AG04450 (cell line): ENCODE measurements around the gene EHF. TPM values are rescaled to one million over a fixed set of nuclear protein-coding genes. Genes with fewer than 3 reads are reported as not detected.

ENCODE experiments used
- CTCF ChIA-PET: fragments of 300-600, 350-600 bp; formaldehyde crosslinking; extraction: SDS; loops from one replicate; lab custom pipeline; 2022; ENCODE audit warnings: antibody characterized with exemption, inconsistent platforms; lab: Charles Lee
- POLR2A ChIA-PET: fragments of 350-600 bp; formaldehyde crosslinking; extraction: SDS; loops from one replicate; lab custom pipeline; 2021; ENCODE audit warnings: antibody characterized with exemption, inconsistent platforms; lab: Yijun Ruan, JAX
- DNase-seq: peaks from one replicate; pipeline ENCODE4 v3.0.0-alpha.2; 2011; ENCODE audit warnings: low read depth, low spot score
- H3K27ac ChIP-seq: one replicate; pipeline ENCODE4 v1.5.1; 2012; ENCODE audit warnings: low read depth, low read length, control low read depth
- H3K27me3 ChIP-seq: one replicate; pipeline ENCODE4 v1.6.0; 2012; ENCODE audit warnings: low read length; ENCODE audit not compliant: control insufficient read depth, insufficient read depth
- H3K4me3 ChIP-seq: 2 replicates; pipeline ENCODE4 v1.5.1; 2011; ENCODE audit warnings: mild to moderate bottlenecking, low read depth, low read length, control low read depth
- H3K9me3 ChIP-seq: 2 replicates; pipeline ENCODE4 v1.5.1; 2012; ENCODE audit warnings: low read length; ENCODE audit not compliant: control insufficient read depth, insufficient read depth
- polyA plus RNA-seq: library from polyadenylated mRNA; depleted of rRNA; stranded (reverse); fragments of >200 nt; gene quantifications from 2 replicates; pipeline ENCODE4 v1.2.3, GENCODE V29; 2011
- TF ChIP-seq, protein P1 (sequence below): IDR thresholded peaks from 2 replicates; pipeline ENCODE4 v1.5.1; 2011; ENCODE audit warnings: low read depth, low read length, control low read depth, inconsistent platforms

EHF gene
- polyA plus RNA-seq, 1 experiment: 0.05 TPM

DNA sequence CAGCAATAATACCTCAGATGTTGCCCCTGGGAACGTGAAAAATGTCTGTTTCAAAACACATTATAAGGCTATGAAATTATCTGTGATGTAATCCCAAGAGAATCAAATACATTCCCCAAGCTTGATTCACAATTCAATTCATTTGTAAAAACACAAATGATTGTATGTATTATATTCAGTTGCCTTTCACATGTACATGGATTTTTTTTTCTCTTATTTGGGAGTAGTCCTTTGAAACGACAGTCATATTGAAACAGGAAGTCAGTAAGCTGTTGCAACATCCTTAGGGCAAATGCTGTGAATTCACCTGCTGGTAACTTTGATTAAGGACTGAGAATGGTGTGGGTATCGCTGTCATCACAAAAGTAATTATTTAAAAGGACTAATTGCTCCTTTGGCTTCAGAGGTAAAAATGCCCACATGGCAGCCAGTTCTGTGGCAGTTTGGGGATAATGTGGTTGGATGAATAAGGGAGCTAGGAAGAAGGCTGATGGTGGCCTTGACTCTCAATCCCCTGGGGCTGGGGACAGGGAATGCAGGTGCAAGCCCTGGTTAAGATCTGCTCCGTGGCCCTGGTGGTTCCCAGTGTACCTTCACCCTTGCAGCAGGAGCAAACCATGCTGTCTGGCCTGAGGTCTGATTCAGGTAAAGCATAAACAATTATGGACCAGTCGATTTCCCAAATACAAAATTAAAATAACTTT, 13.2 kb downstream of the EHF start:
- no peaks in the 10 kb centered on the region for H3K27me3 ChIP-seq
- POLR2A ChIA-PET: no interaction called here
- H3K9me3 ChIP-seq: no peaks in the 10 kb centered on the region
- CTCF ChIA-PET: no interaction called here
- no peak for DNase-seq
- H3K4me3 ChIP-seq: no peak overlapping the region
- no peak overlapping the region for H3K27ac ChIP-seq
- TF ChIP-seq, protein P1, sequence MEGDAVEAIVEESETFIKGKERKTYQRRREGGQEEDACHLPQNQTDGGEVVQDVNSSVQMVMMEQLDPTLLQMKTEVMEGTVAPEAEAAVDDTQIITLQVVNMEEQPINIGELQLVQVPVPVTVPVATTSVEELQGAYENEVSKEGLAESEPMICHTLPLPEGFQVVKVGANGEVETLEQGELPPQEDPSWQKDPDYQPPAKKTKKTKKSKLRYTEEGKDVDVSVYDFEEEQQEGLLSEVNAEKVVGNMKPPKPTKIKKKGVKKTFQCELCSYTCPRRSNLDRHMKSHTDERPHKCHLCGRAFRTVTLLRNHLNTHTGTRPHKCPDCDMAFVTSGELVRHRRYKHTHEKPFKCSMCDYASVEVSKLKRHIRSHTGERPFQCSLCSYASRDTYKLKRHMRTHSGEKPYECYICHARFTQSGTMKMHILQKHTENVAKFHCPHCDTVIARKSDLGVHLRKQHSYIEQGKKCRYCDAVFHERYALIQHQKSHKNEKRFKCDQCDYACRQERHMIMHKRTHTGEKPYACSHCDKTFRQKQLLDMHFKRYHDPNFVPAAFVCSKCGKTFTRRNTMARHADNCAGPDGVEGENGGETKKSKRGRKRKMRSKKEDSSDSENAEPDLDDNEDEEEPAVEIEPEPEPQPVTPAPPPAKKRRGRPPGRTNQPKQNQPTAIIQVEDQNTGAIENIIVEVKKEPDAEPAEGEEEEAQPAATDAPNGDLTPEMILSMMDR: no peak

DNA sequence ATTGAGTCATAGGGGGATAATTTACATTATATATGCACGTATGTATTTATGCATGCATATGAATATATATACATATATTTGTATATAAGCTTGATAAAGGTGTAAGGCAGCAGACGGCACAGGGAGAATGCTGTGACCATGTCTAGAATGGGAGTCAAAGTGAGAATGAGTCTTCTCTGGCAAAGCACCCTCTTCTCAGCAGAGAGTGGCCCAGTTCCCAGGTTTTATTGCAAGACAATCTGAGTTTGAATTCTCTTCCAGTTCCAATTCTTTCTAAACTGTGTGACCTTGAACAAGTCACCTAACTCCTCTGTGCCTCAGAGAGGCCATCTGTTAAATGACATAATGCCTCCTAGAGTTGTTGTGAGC, 13.8 kb downstream of the EHF start:
- H3K27ac ChIP-seq: no peak overlapping the region
- H3K4me3 ChIP-seq: no peak overlapping the region
- POLR2A ChIA-PET: no interaction called here
- CTCF ChIA-PET: no interaction called here
- no peaks in the 10 kb centered on the region for H3K27me3 ChIP-seq
- TF ChIP-seq, protein P1: no peak
- no peaks in the 10 kb centered on the region for H3K9me3 ChIP-seq
- no peak for DNase-seq

DNA sequence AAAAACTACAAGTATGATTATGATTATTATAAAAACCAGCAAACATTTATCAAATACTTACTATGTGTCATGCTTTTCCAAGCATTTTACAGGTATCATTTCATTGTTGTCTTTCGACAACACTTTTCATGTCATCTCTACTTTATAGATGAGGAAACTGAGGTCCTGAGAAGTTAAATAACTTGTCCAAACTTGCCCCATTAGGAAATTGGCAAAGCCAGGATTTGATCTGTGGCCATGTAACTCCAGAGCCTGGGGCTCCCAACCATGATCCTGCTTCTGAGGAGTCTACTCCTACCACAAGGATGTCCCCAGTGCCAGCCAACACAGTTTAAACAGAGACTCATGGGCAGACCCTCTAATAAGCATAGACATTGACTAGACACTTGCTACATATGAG, 15.2 kb downstream of the EHF start:
- Histone ChIP-seq H3K4me3 (no peak overlapping the region), H3K9me3 (no peaks in the 10 kb centered on the region), H3K27me3 (no peaks in the 10 kb centered on the region), H3K27ac (no peak overlapping the region)
- DNase-seq: no peak
- ChIA-PET CTCF (no interaction called here), POLR2A (interaction anchor here (0.6 kb wide), 1 partner anchor 109 kb away, joined by 7 read pairs; no protein-coding TSS in a partner anchor)
- TF ChIP-seq, protein P1: no peak

DNA sequence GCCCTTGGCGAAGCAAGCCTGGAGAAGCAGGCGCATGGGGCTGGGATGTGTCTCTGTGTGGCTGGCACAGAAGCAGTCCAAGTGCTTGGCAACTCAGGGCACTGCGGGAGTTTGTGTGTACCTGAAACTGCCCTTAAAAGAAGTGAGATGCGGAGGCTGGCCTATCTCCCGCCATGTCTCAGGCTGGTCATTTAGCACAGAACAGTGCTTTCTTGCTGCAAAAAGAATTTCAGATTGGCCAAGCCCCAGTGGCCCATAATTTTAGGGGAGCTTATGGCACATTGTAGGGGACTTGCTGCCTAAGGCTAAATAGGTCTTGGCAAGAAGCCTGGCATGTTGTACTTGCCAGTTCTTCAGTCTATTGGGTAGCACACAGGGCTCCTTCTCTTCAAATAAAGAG, 16.4 kb downstream of the EHF start:
- H3K27ac ChIP-seq: no peak overlapping the region
- POLR2A ChIA-PET: no interaction called here
- CTCF ChIA-PET: no interaction called here
- H3K9me3 ChIP-seq: no peaks in the 10 kb centered on the region
- DNase-seq: no peak
- TF ChIP-seq, protein P1: no peak
- no peak overlapping the region for H3K4me3 ChIP-seq
- H3K27me3 ChIP-seq: no peaks in the 10 kb centered on the region

DNA sequence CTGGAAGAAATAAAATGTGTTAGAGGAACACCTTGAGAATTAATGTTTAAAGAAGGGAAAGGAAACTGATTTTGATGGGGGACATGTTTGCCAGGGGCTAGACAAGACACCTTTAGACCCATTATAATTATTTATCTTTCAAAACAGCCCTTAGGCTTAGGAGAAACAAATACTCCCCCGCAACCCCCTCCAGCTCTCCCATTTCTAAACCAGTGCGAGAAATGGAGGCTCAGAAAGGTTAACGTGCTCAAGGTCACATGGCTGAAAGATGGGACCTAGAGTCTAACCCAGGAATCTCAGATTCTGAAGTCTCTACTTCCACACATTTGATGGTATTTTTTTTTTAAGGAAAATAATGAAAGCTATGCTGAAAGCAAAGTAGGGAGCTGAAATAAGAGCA, 18.0 kb downstream of the EHF start:
- ChIA-PET POLR2A (no interaction called here), CTCF (no interaction called here)
- Histone ChIP-seq H3K9me3 (no peaks in the 10 kb centered on the region), H3K4me3 (no peak overlapping the region), H3K27ac (no peak overlapping the region), H3K27me3 (no peaks in the 10 kb centered on the region)
- TF ChIP-seq, protein P1: no peak
- no peak for DNase-seq
